Stimulated activated CD8-positive, alpha-beta memory T cell treated with anti-CD3 and anti-CD28 coated beads, Interleukin-15, amount 100 ng/mL, for 48 hours (primary cell): ENCODE data around the gene ATG5.

Experiments
- DNase-seq, 2 donors: peaks; one replicate each; pipeline ENCODE4 v3.0.0-alpha.2; 2020; ENCODE audit warnings: low read depth in 2 of 2

ATG5 gene

DNA sequence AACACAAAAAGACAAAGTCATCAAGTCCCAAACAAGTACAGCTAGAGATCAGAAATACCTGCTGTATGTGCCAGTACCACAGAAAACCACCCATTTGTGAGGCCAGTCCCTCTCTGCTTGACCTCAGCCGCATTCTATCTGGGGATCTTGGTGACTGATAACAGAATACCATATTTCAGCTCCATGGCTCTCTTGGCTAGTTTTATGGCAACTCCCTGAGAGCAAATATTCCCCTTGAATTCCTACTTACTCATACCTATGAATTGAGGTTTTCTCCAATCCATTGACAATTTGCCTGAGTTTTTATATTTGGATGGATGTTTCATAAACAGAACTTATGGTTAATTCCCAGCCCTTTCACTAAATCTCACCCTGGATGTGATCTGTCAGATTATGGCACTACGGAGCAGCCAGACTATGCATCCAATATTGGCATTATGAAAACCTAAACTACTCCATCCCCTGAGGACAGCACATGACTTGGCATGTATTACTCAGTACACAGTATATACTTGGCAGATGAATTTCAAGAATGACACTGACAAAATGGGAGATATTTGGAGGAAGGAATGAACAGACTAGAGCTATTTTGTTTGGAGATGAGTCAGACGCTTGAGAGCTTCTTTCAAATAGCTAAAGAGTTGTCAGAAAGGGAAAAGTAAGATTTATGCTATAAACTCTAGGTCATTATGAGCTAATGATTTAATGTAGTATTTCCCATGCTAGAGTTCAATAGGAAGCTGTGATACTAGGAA lies 143.7 kb downstream of the ATG5 start:
- DNase-seq, result no peak

DNA sequence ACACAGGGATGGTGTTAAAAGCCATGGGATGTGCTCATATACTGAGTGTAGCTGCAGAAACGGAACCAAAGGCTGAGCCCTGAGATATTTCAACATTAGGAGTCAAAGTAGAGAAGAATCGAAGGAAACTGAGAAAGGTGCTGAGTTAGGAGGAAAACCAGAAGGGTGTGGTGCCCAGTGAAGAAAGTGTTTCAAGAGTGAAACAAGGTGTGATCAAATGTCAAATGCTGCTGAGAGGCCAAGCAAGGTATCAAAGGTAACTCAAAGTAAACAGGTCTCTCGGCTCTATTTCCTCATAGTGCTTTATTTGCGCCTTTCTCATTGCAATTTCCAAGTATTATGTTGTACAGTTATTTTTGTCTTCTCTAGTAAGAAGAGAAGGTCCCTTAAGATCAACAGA lies 145.4 kb downstream of the ATG5 start:
- no peak for DNase-seq

DNA sequence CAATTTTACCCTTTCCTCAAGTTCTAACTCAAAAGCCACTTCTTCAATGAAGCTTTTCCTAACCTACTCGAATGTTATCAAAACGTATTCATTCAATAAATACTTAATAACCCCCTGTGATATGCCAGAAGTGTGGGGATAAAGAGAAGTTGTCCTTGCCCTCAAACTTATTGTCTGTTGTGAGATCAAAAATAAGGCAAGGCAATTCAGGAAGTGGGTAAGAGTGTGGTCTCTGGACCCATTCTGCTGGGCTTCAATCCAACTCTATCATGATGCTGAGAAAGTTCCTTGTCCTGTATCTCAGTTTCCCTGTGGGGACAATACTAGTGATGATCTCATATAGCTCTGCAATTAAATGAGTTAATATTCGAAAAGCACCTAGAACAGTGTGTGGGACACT lies 146.7 kb downstream of the ATG5 start:
- DNase-seq, result no peak

DNA sequence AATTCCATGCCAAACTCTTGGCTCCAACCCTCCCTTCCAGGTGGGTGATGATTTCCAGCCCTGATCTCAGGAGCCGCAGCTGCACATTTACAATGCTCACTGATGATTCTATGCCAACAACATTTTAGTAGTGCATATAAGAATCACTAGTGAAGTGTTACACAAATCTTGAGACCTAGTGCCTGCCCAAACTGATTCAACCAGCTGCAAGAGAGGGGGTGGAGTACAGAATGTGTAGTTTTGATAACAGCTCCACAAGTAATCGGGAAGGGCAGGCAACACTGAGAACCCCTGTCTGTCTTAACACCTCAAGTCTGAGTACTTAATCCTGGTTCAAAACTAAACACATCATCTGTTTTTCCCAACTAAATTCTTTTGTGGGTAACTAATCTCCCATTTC lies 147.8 kb downstream of the ATG5 start:
- DNase-seq, result no peak

DNA sequence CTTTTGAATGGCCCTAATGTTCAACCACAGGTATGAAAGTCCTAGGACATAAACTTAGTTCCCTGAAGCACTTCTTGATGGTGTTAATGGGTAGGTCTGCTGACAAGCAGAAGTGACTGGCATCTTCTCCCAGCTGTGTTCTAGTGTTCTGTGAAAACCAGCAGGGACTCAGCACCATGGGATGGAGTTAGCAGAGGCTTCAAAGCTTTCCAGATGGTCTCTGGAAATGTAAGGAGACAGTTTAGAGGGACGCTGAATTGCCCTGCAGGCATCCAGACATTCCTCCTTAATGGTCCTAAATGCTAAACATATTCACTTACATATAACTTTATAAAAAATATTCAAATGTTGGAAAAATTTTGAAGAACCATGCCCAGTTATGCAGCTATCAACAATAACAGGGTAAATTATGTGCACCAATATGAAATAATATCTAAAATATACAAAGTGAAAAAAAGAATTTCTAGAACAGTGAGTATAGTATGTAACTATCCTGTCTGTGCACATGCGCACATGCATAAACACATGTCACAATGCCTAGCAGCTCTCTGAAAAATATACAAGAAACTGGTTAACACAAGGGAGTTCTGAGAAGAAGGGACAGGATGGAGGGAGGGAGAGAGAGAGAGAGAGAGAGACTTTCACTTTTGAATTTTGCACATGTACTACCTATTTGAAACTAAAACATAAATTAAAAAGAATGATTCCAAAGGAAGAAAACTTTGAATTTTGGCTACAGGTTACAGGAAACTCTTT lies 152.3 kb downstream of the ATG5 start:
- DNase-seq, result no peak

DNA sequence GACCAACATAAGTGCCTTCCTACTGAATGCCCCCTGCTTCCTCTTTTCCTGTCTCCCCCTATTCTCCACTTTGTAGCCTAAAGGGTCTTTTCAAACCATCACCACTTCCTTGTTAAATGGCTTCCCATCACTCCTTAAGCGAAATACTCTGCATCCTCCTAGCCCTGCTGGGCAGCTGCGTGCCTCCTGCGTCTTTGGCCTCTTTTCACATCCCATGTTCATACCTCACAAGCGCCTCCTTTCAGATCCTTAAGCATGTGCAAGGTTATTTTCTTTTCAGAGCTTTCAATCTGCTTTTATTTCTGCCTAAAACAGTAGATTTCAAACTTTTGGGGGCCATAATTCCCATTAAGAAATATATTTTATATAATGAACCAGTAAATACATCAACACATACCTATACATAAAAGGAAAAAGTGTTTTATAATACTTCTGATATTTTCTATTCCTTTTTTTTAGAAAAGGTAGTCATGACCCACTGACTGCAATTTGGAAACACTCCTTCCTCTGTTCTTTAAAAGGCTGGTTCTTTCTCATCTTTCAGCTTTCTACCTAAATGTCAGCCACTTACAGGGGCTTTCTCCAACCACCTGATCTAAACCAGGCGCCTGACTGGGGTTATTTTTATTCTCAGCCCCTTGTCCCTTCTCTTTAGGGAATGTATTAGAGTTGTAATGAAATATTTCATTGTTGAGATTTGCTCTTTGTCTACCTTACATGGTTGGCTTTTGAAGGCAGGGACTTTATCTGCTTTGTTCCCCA lies 155.3 kb downstream of the ATG5 start:
- no peak for DNase-seq

DNA sequence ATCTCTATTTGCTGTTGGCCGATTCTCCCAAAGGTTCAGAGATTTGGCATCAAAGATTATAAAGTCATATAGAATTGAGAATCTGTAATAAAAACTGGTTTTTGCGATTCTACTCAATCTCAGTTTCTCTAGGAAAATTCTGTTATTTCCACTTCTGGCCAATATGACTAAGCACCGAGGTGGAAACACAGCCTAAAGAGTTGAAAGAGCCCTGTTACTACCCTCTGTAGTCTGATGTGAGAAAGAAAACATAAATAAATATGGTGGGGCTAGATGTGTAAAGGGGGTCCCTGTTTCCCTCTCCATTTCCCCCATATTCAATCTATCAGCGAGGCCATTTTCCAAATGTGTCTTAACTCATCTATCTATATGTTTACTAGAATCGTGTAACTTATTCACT lies 156.0 kb downstream of the ATG5 start:
- DNase-seq, result no peak

DNA sequence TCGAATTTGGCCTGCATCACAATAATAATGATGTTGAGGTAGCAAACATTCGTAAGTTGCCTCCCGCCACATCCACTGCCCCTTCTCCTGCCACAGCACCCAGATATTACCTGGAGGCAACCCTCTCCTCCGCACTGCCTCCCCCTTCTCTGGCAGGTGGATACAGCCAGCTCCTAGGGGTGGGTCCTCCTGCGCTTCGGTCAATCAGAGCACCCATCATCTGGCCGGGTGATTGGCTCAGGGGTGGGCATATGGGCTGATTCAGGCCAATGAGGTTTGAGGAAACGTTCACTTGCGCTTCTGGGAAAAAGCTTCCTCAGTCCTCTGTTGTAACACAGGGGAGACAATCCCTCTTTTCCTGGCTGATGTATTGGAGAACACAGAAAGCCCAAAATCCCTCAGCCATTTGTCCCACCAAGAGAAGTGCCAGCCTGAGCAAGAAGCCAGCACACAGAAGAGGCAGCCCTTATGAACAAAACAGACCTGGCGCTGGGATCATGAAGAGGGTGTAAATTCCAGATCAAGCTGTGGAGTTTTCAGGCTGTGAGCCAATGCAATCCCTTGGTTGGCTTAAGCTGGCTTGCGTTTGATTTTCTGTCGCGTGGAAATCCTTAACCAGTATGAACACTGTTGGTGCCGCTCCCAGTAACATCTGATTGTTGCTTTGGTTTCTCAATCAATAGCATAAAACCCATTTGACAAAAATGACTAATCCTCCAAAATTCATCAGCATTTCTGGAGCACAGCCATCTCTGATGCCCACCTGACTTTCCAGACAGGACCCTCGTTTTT lies 157.3 kb downstream of the ATG5 start:
- DNase-seq, result no peak

DNA sequence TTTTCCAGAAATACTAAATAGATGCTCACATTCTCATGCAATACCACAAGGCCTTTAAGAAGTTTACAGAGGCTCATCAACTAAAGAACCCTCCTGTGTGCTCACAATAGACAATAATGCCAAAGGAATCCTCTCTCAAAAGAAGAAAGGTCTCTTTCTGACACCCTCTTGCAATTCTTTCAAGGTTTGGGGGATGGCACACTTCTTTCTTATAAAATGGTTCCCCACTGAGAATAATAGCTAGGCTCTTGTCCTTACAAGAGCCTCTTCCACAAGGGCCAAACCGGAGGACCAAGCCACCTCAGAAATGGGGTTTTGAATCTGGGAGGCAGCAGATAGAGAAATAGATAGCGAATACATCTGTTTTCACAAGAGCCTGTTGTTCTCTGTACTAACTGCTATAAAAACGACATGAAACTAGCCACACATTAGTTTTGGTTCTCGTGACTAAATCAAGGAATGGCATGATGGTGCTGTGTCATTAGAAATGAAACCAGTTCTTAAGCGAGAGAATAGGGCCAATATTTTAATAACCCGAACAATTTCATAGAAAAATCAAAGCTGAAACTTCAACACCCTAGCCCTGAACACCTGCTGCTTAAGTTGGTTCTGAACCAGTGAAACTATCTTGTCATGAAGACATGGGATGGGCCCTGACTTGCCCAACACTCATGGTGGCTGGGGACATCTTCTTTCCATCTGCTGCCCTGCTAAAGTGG lies 158.3 kb downstream of the ATG5 start:
- DNase-seq, result no peak

DNA sequence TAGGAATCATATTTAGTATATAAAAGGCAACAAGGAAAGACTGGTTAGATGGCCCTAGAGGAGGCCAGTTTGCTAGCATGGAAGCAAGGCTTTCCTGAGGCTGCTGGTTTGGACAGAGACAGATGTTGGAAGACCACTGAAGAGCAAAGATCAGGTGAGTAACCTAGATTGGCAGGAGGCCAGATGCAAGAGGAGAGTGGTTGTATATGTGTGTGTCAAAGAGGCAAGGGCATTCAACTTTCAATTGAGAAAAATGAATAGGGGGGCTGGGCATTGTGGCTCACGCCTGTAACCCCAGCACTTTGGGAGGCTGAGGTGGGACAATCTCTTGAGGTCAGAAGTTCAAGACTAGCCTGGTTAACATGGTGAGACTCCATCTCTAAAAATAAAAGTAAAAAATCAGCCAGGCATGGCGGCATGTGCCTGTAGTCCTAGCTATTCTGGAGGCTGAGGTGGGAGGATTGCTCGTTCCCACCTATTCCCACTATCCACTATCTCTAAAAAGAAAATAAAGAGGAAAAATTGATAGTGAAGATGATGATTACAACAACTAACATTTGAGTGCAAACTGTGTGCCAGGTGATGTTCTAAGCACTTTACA lies 159.6 kb downstream of the ATG5 start:
- DNase-seq, result no peak

DNA sequence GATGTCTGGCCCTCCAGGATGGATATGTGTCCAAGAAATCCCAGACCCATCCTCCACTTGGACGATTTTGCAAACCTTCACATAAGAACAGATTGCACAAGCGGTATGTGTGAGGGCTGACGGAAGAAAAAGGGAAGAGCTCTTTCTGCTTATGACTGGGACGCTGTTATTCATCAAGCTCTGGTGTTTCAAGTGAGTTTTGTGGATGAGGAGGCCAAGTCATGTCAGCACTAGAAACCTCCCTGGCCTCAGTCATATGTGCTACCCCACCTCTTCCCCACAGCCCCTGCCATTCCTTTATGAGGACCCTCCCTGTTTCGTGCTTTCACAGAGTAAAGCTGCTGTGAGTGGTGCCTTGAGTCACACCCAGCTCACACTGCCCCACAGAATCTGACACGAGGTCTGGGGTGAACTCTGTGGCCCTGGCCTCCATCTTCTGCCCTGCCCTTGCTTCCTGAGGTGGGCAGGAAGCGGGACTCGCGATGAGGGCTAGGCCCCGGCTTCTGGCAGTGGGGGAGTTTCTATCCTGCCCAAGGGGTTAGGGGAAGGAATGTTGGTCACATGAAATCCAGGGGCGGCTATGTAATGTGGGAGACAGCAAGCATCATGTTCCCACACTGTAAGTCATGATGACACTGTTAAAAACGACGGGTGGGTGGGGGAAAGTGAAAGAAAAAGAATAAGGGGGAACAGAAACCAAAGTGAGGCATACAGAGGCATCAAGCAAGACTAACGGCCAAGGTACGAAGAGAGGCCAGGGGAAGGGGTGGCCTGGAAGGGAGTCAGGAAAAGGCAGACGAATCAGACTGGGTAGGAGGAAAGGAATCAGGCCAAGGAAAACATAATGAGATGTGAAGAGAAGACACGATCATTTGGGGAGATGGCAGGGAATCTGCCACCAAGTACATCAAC lies 161.3 kb downstream of the ATG5 start:
- peak; percentile 67 to 78 for DNase-seq

DNA sequence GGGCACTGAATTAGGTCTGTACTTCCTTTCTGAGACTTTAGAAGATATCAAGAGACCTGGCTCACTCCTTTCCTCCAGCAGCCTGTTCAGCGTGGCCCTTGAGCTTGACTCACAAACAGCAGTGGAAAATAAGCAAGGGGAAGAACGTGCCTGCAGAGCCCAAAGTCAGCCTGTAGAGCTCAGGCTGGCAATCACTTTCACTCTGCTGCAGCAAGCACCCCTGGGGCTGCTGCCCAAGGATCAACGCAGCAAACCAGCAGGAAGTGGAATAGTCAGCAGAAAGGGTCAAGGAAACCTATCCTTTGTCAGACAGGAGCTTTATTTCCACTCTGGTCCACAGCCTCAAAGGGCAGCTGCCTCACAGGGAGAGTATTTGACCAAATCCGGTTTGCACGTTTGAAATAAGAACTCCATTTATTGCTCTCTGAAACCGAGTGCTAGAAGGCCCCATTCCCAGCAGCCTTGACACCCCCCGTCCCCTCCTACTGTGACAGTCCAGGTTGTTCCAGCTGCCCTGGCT lies 162.1 kb downstream of the ATG5 start:
- peak in 1 of 2 donors; percentile 38 for DNase-seq

DNA sequence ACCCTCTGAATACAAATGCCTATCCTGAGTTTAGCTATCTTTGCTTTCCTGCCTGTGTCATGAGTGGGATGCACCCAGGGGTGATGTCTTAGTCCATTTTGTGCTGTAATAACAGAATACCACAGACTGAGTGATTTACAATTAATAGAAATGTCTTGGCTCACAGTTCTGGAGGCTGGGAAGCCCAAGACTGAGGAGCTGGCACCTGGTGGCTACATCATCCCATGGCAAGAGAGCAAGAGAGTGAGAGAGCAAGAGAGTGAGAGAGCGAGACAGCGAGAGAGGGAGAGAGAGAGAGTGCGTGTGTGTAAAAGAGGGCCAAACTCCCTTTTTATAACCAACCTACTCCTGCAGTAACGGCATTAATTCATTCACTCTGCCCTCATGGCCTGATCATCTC lies 162.6 kb downstream of the ATG5 start:
- DNase-seq, result no peak

DNA sequence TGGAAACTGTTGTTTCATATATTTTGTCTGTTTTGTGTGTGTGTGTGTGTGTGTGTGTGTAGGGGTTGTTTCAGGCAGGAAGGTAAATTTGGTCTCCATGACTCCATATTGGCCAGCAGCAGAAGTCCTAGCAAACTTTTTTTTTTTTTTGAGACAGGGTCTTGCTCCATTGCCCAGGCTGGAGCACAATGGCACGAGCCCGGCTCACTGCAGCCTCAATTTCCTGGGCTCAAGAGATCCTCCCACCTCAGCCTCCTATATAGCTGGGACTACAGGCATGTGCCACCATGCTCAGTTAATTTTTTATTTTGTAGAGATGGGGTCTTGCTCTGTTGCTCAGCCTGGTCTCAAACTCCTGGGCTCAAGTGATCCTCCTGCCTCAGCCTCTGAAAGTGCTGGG lies 163.7 kb downstream of the ATG5 start:
- no peak for DNase-seq

DNA sequence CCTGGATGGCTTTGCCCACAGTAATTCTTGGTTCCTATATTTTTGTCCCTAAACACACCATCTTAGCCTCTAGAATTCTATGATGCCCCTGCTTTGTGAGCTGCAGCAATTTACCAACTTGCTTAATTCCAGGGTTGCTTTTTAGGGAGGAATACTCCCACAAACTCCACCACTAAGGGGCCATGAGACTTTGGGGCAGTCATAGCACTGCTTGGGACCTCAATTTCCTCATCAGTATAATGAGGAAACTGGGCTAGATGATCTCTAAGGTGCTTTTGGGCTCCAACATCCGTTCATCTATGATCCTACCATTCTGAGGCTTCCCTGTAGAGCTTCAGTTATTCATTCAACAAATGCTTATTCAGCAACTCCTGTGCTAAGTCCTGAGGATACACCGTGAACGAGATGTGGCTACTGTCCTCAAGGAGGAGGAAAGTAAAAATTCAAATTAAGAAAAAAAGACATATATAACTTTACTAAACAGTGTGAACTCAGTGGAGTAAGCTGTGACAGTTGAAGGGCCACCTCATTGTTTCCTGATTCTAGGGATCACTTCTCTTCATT lies 164.2 kb downstream of the ATG5 start:
- DNase-seq, result no peak

DNA sequence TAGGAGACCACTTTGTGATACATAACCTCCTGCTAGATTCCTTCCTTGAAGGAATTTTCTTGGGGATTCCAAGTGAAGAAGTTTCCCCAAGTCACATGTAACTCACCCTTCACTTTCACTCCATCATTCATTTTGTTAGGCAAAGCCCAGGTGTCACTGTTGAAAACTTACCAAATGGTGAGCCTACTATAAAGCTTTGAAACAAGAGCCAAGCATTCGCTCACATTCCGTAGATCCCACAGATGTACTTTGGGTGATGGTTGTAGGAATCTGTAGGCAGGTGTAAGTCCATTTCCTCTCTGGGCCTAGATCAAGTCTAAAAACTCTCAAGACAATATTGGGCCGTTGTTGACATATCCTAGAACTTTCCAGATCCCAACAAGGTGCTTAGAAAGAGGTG lies 165.4 kb downstream of the ATG5 start:
- DNase-seq, result no peak

DNA sequence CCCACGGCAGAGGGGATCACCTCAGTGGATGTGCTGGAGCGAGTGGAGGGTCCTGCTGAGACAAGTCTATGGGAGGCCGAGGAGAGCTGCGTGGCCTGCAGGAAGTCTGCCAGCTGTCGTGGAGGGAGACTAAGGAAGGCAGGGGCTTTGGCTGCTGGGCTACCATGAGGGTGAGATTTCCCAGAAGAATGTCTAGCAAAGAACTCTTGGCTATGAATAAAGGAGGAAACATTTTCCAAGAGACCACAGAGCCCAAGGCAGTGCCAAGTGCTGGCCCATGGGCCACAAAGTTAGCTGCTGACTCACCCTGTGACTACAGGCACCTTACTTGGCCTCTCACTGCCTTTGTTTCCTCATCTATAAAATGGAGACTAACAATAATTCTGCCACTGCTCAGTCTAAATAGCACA lies 166.0 kb downstream of the ATG5 start:
- DNase-seq, result no peak

DNA sequence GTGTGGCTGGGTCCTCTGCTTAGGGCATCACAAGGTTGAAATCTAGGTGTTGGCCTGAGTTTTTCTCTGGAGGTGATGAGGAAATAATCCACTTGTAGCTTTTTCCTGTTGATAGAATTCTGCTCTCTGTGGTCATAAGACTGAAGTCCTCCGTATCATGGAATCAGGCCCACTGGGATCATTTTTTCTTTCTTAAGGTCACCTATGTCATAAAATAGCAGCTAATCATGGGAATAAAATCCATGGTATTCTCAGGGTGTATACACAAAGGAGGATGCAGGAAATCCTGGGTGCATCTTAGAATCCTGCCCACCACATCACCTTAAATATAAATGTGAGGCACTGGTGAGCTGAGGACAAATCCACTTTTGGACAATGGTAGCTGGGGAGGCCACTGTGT lies 166.7 kb downstream of the ATG5 start:
- no peak for DNase-seq

DNA sequence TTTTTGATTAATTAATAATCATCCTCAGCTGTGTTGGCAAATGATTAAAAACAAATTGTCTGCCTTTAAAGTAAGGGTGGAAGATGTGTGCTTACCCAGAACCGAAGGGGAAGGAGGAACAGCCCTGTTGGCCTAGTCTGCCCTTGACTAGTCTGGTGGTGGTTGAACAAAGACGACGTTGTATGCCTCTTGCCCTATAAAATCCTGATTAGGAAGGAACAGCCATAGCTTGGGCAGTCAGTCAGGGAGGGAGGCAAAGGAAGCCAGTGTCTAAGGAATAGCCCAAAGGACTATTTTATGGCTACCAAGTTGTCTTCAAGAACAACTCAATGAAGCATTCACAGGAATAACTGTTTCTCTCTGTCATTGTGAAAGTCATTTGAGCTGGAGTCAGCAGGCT lies 168.7 kb downstream of the ATG5 start:
- no peak for DNase-seq
